HepG2 (cell line): ENCODE results near the gene COL26A1. TPM values are rescaled to one million over a fixed set of nuclear protein-coding genes. Genes with fewer than 3 reads are reported as not detected.

Experiments
- ARID2 ChIP-seq: sonication (generic); formaldehyde crosslinking; IDR thresholded peaks from 2 replicates; pipeline ENCODE4 v1.8.1; 2022; ENCODE audit warnings: mild to moderate bottlenecking, missing genetic modification reagents, borderline replicate concordance
- ATM ChIP-seq: fragments of 450-650 bp; IDR thresholded peaks from 2 replicates; pipeline ENCODE4 v1.7.1; 2017; ENCODE audit warnings: mild to moderate bottlenecking, borderline replicate concordance
- DNMT1 ChIP-seq: sonication (generic); formaldehyde crosslinking; IDR thresholded peaks from 2 replicates; pipeline ENCODE4 v1.5.1; 2020; ENCODE audit warnings: mild to moderate bottlenecking, missing genetic modification reagents
- FOXA3 ChIP-seq: IDR thresholded peaks from 2 replicates; pipeline ENCODE4 v1.6.1; 2016; ENCODE audit warnings: missing genetic modification reagents, missing compliant biosample characterization
- HCFC1 ChIP-seq: fragments of 150-350 bp; IDR thresholded peaks from 2 replicates; pipeline ENCODE4 v1.6.1; 2014; ENCODE audit warnings: low read depth, low read length
- HMG20B ChIP-seq: conservative IDR thresholded peaks from 2 replicates; pipeline ENCODE4 v1.6.1; 2016; ENCODE audit warnings: missing genetic modification reagents, missing compliant biosample characterization
- IKZF1 ChIP-seq: fragments of 450-650 bp; IDR thresholded peaks from 2 replicates; pipeline ENCODE4 v1.7.1; 2016
- ISX ChIP-seq: sonication (generic); formaldehyde crosslinking; conservative IDR thresholded peaks from 2 replicates; pipeline ENCODE4 v1.5.0; 2020; ENCODE audit warnings: missing genetic modification reagents
- KAT7 ChIP-seq: IDR thresholded peaks from 2 replicates; pipeline ENCODE4 v1.6.1; 2018; ENCODE audit warnings: borderline replicate concordance, missing compliant biosample characterization
- MED1 ChIP-seq: sonication (generic); formaldehyde crosslinking; IDR thresholded peaks from 2 replicates; pipeline ENCODE4 v1.4.0; 2020; ENCODE audit warnings: missing genetic modification reagents
- SSRP1 ChIP-seq: IDR thresholded peaks from 2 replicates; pipeline ENCODE4 v1.6.1; 2016; ENCODE audit warnings: control low read depth
- TAF1 ChIP-seq: sonication (generic); formaldehyde crosslinking; IDR thresholded peaks from 2 replicates; pipeline ENCODE4 v1.4.0; 2020; ENCODE audit warnings: missing genetic modification reagents
- TARDBP ChIP-seq: sonication (generic); formaldehyde crosslinking; IDR thresholded peaks from 2 replicates; pipeline ENCODE4 v1.8.0; 2022; ENCODE audit warnings: mild to moderate bottlenecking, missing genetic modification reagents
- TOE1 ChIP-seq: sonication (generic); formaldehyde crosslinking; IDR thresholded peaks from 2 replicates; pipeline ENCODE4 v1.4.0; 2020; ENCODE audit warnings: mild to moderate bottlenecking, missing genetic modification reagents
- YEATS4 ChIP-seq: sonication (generic); formaldehyde crosslinking; IDR thresholded peaks from 2 replicates; pipeline ENCODE4 v1.4.0; 2020; ENCODE audit warnings: missing genetic modification reagents, borderline replicate concordance
- ZFP82 ChIP-seq: sonication (generic); formaldehyde crosslinking; IDR thresholded peaks from 2 replicates; pipeline ENCODE4 v1.5.1; 2020; ENCODE audit warnings: mild to moderate bottlenecking, missing genetic modification reagents, borderline replicate concordance
- ZNF274 ChIP-seq: sonication (generic); formaldehyde crosslinking; IDR thresholded peaks from 2 replicates; pipeline ENCODE4 v1.5.1; 2020; ENCODE audit warnings: mild to moderate bottlenecking, missing genetic modification reagents
- ZNF501 ChIP-seq: sonication (generic); formaldehyde crosslinking; IDR thresholded peaks from 2 replicates; pipeline ENCODE4 v1.5.1; 2020; ENCODE audit warnings: mild to moderate bottlenecking, moderate library complexity, missing genetic modification reagents
- ZNF781 ChIP-seq: sonication (generic); formaldehyde crosslinking; IDR thresholded peaks from 2 replicates; pipeline ENCODE4 v1.5.1; 2020; ENCODE audit warnings: borderline replicate concordance, mild to moderate bottlenecking, missing genetic modification reagents; ENCODE audit errors: not compliant biosample characterization
- polyA plus RNA-seq, 8 experiments: library from polyadenylated mRNA; depleted of rRNA in 3 of 8; stranded (reverse) in 7 of 8; unstranded in 1 of 8; fragments of >200 nt; fragmentation: Illumina TruSeq in 4 of 8; extraction: Trizol in 4 of 8; gene quantifications; 2 replicates each; pipeline versions ENCODE4 v1.2.1 to v1.2.3, GENCODE V29; 2011 to 2016; ENCODE audit warnings: low read depth in 4 of 8, missing spikeins in 1 of 8, mixed read lengths in 1 of 8; ENCODE audit not compliant: insufficient read depth in 1 of 8
- total RNA-seq, 5 experiments: library from RNA; depleted of rRNA; stranded (reverse); fragments of >200 nt; fragmentation: Illumina TruSeq; extraction: Trizol; gene quantifications; 2 replicates each; pipeline ENCODE4 v1.2.3, GENCODE V29; 2016; ENCODE audit warnings: low read depth in 1 of 5
- TF ChIP-seq, protein P1 (sequence below): IDR thresholded peaks from 2 replicates; pipeline ENCODE4 v1.6.1; 2016; ENCODE audit warnings: low read depth, missing genetic modification reagents, missing compliant biosample characterization
- TF ChIP-seq, protein P2 (sequence below): sonication (generic); formaldehyde crosslinking; IDR thresholded peaks from 2 replicates; pipeline ENCODE4 v1.8.1; 2023; ENCODE audit warnings: mild to moderate bottlenecking, missing genetic modification reagents, borderline replicate concordance
- TF ChIP-seq, protein P3 (sequence below): sonication (generic); formaldehyde crosslinking; IDR thresholded peaks from 2 replicates; pipeline ENCODE4 v1.4.0; 2020; ENCODE audit warnings: mild to moderate bottlenecking, missing genetic modification reagents

COL26A1 gene
- total and polyA plus RNA-seq, 2 of the 13 experiments (the other 11 are each of a cell fraction or from before 2014, with no cell fraction given): 7.8 to 9.2 TPM

DNA sequence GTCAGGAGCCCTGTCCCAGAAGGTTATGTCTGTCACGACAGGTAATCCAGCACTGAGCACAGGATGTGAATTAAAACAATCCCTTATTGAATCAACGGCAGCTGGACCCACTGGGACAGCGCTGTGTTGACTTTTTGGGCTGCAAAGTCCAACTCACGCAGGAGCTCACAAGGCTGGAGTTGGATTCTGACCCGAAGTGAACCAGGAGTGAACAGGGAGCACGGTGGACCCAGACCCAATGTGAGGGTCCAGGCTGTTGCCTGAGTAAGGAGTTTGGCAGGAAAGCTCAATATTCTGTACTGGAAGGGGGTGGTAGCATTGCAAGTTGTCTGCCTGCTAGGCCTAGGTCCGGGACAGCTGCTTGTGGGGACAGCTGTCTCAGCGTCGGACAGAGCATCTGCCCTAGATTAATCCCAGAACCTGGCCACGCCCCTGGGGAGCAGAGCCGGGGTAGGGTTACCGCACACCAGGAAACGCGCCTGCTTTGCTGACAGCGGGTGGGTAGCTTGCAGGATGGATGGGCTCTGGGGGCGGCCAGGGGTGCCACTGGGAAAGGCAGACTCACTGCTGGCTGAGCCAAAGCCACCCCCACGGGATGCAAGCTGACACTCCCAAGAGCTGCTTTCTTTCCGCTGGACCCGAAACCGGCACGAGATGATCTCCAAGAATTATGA is 24.0 kb downstream of the COL26A1 start (continued):
- TF ChIP-seq, protein P1, sequence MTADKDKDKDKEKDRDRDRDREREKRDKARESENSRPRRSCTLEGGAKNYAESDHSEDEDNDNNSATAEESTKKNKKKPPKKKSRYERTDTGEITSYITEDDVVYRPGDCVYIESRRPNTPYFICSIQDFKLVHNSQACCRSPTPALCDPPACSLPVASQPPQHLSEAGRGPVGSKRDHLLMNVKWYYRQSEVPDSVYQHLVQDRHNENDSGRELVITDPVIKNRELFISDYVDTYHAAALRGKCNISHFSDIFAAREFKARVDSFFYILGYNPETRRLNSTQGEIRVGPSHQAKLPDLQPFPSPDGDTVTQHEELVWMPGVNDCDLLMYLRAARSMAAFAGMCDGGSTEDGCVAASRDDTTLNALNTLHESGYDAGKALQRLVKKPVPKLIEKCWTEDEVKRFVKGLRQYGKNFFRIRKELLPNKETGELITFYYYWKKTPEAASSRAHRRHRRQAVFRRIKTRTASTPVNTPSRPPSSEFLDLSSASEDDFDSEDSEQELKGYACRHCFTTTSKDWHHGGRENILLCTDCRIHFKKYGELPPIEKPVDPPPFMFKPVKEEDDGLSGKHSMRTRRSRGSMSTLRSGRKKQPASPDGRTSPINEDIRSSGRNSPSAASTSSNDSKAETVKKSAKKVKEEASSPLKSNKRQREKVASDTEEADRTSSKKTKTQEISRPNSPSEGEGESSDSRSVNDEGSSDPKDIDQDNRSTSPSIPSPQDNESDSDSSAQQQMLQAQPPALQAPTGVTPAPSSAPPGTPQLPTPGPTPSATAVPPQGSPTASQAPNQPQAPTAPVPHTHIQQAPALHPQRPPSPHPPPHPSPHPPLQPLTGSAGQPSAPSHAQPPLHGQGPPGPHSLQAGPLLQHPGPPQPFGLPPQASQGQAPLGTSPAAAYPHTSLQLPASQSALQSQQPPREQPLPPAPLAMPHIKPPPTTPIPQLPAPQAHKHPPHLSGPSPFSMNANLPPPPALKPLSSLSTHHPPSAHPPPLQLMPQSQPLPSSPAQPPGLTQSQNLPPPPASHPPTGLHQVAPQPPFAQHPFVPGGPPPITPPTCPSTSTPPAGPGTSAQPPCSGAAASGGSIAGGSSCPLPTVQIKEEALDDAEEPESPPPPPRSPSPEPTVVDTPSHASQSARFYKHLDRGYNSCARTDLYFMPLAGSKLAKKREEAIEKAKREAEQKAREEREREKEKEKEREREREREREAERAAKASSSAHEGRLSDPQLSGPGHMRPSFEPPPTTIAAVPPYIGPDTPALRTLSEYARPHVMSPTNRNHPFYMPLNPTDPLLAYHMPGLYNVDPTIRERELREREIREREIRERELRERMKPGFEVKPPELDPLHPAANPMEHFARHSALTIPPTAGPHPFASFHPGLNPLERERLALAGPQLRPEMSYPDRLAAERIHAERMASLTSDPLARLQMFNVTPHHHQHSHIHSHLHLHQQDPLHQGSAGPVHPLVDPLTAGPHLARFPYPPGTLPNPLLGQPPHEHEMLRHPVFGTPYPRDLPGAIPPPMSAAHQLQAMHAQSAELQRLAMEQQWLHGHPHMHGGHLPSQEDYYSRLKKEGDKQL (CRISPR knock-in tag): no peak
- TF ChIP-seq IKZF1 (no peak), KAT7 (CRISPR knock-in tag) (no peak), ISX (CRISPR knock-in tag) (no peak), ARID2 (CRISPR knock-in tag) (no peak), SSRP1 (CRISPR knock-in tag) (no peak), HCFC1 (no peak), ZNF781 (no peak), TAF1 (CRISPR knock-in tag) (peak; percentile 40; the same call in 1 of the 2 replicates), ZNF501 (CRISPR knock-in tag) (peak; percentile 79), ZFP82 (CRISPR knock-in tag) (no peak), HMG20B (CRISPR knock-in tag) (peak; percentile 52; the same call in 1 of the 2 replicates), FOXA3 (CRISPR knock-in tag) (peak; percentile 85), YEATS4 (0 out of 2 replicates have a peak, but pooled peaks have one; percentile 69), MED1 (CRISPR knock-in tag) (peak; percentile 78), TOE1 (CRISPR knock-in tag) (no peak), ZNF274 (CRISPR knock-in tag) (no peak), ATM (no peak), DNMT1 (CRISPR knock-in tag) (no peak), TARDBP (CRISPR knock-in tag) (peak; percentile 49; the same call in 1 of the 2 replicates)
- TF ChIP-seq, protein P2, sequence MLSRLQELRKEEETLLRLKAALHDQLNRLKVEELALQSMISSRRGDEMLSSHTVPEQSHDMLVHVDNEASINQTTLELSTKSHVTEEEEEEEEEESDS (CRISPR knock-in tag): no peak
- TF ChIP-seq, protein P3, sequence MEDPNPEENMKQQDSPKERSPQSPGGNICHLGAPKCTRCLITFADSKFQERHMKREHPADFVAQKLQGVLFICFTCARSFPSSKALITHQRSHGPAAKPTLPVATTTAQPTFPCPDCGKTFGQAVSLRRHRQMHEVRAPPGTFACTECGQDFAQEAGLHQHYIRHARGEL (CRISPR knock-in tag): no peak
